NCI-H2196 treated with DMSO at 0.1 percent for 48 hours (cell line): ENCODE results near the gene ESPNL.

Experiments used
- DNase-seq: peaks from one replicate; lab custom pipeline; 2025; ENCODE audit not compliant: unreplicated experiment; lab: John Stamatoyannopoulos, UW

The ESPNL gene

GRCh38 chr2:238155761-238156694, 55.9 kb downstream of the ESPNL start:
- no peak for DNase-seq

GRCh38 chr2:238157506-238158017, 57.4 kb downstream of the ESPNL start:
- DNase-seq, result peak; percentile 56

GRCh38 chr2:238158018-238158508, 57.9 kb downstream of the ESPNL start:
- DNase-seq, result peak; percentile 56

- DNase-seq, result no peak
Measured at GRCh38 chr2:238158509-238159070, 58.5 kb downstream of the ESPNL start, which contains the start of gene ERFE. ERFE (plus strand) TSS chr2:238158970; CDS start chr2:238159008, 38 bp downstream.

GRCh38 chr2:238159071-238159539, 59.0 kb downstream of the ESPNL start:
- no peak for DNase-seq

- DNase-seq, result no peak
Measured at GRCh38 chr2:238159661-238160205, 59.6 kb downstream of the ESPNL start.

GRCh38 chr2:238160206-238161129, 60.3 kb downstream of the ESPNL start:
- DNase-seq, result no peak

- no peak for DNase-seq
Measured at GRCh38 chr2:238161291-238162051, 61.3 kb downstream of the ESPNL start.

GRCh38 chr2:238162251-238162845, 62.2 kb downstream of the ESPNL start:
- no peak for DNase-seq

- DNase-seq, result no peak
Measured at GRCh38 chr2:238162846-238163441, 62.8 kb downstream of the ESPNL start.

GRCh38 chr2:238163481-238164198, 63.5 kb downstream of the ESPNL start:
- DNase-seq, result no peak

GRCh38 chr2:238164906-238165287, 64.8 kb downstream of the ESPNL start:
- DNase-seq, result no peak

GRCh38 chr2:238165288-238165921, 65.3 kb downstream of the ESPNL start:
- DNase-seq, result no peak

GRCh38 chr2:238166391-238167343, 66.5 kb downstream of the ESPNL start:
- no peak for DNase-seq

GRCh38 chr2:238167344-238167715, 67.2 kb downstream of the ESPNL start:
- no peak for DNase-seq

GRCh38 chr2:238167761-238168160, 67.6 kb downstream of the ESPNL start:
- DNase-seq, result no peak
